SK-N-SH treated with all-trans-retinoic acid at 6 μM for 48 hours (cell line): ENCODE measurements around the gene AHSP.

ENCODE experiments used
- OSR1 ChIP-seq: fragments of 250-450 bp; sonication (Bioruptor Pico); IDR thresholded peaks from 2 replicates; pipeline ENCODE4 v1.8.0; 2022; ENCODE audit warnings: moderate library complexity, mild to moderate bottlenecking, inconsistent platforms
- PATZ1 ChIP-seq: fragments of 250-450 bp; sonication (Bioruptor Pico); IDR thresholded peaks from 2 replicates; pipeline ENCODE4 v1.8.0; 2020; ENCODE audit warnings: mild to moderate bottlenecking, moderate library complexity, borderline replicate concordance
- ZNF565 ChIP-seq: fragments of 450-650 bp; formaldehyde crosslinking; conservative IDR thresholded peaks from 2 replicates; pipeline ENCODE4 v1.5.0; 2020; ENCODE audit warnings: low read depth, mild to moderate bottlenecking, moderate library complexity
- ZNF8 ChIP-seq: fragments of 450-650 bp; formaldehyde crosslinking; IDR thresholded peaks from 2 replicates; pipeline ENCODE4 v1.5.0; 2020; ENCODE audit warnings: mild to moderate bottlenecking, moderate library complexity

DNA sequence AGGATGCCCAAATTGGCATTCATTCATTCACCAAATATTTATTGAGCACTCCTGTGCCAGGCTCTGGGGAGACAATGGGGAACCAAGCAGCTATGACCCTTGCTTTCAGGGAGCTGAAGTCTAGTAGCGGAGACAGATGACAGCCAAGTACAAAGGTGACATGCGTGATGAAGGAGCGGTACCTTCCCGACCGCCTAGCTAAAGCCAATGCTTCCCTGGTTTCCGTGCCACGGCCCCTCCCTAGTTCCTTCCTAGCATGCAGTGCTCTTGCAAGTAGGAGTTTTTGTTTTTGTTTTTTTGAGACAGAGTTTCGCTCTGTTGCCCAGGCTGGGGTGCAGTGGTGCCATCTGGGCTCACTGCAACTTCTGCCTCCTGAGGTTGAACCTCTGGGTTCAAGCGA, 47.9 kb upstream of the AHSP start:
- TF ChIP-seq ZNF565 (CRISPR knock-in tag) (no peak), OSR1 (CRISPR knock-in tag) (no peak), ZNF8 (CRISPR knock-in tag) (no peak), PATZ1 (CRISPR knock-in tag) (no peak)
